Inferior parietal cortex (tissue), 1 donor: ENCODE data around the gene JOSD2.
"Not testable (repeated sequence)": the region's sequence is repeated elsewhere in the genome, so short reads cannot be mapped to it uniquely, and the experiment has no call there.

ENCODE experiments used
- DNase-seq: peaks from one replicate; pipeline ENCODE4 v3.0.0-alpha.2; 2016; ENCODE audit errors: extremely low spot score

JOSD2 gene

DNA sequence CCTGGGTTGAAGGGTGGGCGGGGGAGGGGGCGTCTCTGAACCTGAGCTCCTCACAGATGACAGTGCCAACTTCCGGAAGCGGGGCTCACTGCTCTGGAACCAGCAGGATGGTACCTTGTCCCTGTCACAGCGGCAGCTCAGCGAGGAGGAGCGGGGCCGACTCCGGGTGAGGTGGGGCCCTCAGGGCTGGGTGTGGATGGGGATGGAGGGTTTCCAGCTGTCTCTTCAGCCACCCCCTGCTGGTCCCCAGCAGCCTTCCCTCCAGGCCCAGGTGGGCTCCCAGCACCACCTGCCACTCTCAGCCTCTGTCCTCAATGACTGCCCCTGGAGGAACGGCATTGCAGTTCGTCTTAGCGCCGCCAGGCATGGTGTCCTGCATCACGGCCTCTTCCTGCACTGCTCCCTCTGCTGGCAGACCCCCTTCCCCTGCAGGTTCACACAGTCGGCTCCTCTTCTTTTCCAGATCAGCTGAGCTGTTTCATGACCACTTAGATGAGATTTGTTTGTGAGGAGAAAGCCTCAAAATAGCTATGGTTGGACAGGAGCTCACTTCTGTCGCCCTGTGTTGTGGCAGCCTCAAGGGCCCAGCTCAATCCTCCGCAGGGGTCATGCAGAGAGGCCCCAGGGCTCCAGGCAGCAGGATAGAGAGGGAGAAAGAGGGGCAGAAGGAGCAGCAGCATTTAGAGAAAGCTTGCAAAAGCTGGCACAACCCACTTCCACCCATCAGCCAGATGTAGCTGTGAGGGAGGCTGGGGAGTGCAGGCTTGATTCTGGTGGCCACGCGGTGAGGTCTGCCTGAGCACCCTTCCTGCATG lies 31.9 kb downstream of the JOSD2 start:
- DNase-seq: no peak

DNA sequence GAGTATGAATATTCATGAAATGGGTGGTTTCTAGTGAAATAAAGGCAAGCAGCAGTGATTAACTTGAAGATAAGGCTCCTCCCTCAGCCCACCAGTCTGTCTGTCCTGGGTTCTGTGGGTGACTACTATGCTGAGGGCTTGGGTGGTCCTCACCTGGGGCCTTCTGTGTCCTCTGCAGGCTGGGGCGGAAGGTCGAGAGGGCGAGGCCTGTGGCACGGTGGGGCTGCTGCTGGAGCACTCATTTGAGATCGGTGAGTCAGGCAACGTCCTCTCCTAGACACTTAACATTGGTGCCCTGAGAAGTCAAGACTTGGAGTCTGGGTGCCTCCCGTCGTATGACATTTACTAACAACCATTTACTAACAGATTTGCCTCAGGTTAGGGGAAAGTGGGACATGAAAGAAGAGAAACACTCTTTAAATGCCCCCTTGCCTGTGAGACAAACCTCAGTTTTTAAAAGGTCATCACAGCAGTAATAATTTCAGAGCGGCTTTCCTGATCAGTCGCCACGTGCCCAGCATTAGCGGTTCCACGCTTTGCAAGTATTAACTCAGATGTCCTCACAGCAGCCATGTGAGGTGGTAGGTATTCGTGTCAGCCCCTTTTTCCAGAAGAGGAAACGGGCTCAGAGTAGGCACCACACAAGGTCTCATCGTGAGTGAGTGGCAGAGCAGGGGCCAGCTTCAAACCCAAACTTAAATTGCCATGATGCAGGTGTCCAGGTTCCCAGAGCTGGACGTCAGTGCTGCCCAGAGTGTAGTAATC lies 33.1 kb downstream of the JOSD2 start:
- no peak for DNase-seq

DNA sequence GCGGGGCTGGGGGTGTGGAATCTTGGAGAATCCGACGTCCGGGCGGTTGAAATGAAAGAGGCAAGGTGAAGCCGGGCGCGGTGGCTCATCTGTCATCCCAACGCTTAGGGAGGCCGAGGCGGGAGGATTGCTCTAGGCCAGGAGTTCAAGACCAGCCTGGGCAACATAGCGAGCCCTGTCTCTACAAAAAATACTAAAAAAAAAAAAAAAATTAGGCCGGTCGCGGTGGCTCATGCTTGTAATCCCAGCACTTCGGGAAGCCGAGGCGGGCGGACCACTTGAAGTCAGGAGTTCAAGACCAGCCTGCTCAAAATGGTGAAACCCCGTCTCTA lies 34.1 kb downstream of the JOSD2 start:
- no peak for DNase-seq

DNA sequence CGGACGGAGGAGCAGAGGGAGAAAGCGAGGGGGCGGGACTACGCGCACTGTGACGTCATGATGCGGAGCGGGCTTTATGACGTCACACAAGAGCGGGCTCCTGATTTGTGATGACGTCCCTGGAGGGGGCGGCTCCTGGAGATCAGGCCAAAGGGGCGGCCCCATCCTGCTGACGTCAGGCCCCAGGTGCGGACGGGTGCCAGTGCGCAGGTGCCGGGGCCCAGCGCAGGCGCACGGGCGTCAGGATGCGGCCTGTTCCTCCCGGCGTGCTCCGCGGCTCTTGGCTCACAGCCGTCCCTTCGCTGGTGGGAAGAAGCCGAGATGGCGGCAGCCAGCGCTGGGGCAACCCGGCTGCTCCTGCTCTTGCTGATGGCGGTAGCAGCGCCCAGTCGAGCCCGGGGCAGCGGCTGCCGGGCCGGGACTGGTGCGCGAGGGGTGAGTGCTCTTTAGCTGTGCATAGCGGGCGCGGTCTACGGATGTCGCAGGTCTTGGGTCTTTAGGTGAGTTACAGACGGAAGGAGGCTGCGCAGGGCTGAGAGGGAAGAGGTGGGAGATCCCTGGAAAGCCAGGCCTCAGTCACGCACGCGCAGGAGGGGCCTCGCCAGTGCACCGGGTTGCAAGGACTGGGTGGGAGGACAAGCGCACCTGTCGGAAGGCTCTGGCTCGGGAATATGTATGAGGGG lies 34.6 kb downstream of the JOSD2 start, which contains the start of the genes EMC10 and GARIN5A:
EMC10 (plus strand) TSS at position 284 of the 683 bp plus-strand sequence; CDS start at position 322, 38 bp downstream.
GARIN5A (minus strand) TSS at position 625 of the 683 bp plus-strand sequence; CDS start at position 165, 460 bp downstream.
- peak; percentile 89 for DNase-seq

DNA sequence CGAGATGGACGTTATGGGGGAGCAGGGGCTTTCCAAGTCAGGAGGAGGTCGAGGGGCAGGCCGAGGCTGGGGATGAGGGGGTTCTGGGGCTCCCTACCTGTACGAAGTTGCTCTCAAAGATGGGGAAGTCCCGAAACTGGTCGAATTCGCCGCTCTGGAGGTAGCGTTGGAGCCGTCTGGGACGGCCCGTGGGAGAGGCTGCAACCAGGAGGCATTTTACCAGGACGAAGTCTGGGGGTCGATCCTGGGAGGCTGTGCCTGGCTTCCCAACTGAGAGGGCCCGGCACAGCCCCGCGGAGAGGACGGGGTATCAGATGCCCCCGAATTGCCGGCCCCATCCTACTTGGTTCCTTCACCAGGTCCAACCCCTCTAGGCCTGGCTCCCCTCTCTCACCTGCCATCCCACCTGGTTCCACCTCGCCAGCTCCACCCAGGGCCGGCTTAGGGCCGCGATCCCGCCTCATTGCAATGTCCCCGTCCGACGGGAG lies 35.2 kb downstream of the JOSD2 start:
- no peak for DNase-seq

DNA sequence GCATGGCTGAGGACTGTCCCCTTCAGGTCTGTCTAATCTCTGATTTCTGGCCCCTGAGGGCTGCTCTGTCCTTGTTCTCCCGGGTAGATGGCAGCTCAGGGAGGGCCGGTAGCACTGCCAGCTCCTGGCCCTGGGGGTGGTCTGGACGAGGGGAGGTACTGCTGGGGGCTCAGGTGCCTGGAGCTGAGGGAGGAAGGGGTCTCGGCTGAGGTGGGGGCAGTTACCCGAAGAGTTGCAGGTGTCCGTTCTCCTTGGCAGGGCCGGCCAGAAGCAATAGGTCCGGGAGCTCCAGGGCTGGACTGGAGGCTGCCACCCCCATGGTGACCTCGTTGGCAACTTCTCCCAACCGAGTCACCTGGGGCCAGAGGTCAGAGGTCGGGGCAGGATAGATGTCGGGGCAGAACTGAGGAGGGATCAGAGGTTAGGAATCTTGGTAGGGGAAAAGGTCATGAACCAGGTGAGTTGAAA lies 35.9 kb downstream of the JOSD2 start:
- DNase-seq: no peak

DNA sequence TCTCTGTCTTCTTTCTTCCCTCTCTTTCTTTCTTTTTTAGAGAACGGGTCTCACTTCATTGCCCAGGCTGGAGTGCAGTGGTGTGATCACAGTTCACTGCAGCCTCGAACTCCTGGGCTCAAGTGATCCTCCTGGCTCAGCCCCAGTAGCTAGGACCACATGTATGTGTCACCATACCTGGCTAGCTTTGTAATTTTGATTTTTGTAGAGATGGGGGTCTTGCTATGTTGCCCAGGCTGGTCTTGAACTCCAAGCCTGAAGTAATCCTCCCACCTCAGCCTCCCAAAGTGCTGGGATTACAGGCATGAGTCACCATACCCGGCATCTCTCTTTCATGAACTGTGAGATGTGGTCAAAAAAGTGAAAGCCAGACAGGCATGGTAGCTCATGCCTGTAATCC lies 37.7 kb downstream of the JOSD2 start:
- not testable (repeated sequence) for DNase-seq

DNA sequence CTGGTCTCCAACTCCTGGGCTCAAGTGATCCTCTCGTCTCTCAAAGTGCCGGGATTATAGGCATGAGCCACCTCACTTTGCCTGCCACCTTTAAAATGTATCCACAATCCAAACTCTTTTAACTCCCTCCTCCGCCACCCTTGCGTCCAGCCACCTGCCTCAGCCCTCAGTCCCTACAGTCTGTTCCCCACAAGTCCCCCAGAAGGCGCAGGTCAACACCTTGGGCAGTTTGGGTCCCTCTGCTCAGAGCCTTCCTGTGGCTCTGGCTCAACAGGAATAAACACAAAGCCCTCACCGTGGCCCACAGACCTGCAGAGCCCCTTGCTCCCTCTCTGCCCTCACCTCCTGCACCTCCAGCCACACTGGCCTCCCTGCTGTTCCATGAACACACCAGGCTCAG lies 42.2 kb downstream of the JOSD2 start:
- DNase-seq: no peak

DNA sequence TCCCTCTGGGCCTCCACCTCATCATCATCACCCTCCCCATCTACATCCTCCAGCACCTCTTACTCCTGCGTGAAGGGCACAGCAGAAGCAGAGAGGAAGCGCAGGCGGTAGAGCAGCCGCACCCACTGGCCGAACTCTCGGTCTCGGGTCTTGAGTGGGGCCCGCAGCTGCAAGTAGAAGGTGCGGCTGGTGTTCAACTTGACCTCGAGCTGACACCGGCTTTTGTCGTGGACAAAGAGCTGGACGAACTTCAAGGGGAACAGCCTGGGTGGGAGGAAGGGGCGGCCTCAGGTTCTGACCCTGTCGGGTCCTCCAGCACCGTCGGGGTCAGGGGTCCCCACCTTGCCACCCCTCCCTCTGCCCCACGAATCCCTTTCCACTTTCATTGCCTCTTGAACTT lies 43.4 kb downstream of the JOSD2 start:
- no peak for DNase-seq

DNA sequence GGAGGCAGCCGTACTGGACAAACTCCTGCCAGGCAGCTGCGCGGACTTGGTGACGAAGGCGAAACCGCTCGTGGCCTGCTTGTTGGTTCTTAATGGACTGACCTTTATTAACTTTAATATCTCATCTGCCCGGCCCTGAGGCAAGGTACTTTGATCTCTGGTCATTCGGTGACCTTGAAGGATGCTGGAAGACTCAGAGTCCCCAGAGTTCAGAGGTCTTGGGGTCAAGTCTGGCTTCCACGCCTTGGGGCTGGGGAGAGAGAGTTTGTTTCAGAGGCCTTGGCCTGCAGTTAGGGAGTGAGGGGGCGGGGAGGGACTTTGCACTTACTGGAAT lies 44.3 kb downstream of the JOSD2 start:
- DNase-seq: no peak

DNA sequence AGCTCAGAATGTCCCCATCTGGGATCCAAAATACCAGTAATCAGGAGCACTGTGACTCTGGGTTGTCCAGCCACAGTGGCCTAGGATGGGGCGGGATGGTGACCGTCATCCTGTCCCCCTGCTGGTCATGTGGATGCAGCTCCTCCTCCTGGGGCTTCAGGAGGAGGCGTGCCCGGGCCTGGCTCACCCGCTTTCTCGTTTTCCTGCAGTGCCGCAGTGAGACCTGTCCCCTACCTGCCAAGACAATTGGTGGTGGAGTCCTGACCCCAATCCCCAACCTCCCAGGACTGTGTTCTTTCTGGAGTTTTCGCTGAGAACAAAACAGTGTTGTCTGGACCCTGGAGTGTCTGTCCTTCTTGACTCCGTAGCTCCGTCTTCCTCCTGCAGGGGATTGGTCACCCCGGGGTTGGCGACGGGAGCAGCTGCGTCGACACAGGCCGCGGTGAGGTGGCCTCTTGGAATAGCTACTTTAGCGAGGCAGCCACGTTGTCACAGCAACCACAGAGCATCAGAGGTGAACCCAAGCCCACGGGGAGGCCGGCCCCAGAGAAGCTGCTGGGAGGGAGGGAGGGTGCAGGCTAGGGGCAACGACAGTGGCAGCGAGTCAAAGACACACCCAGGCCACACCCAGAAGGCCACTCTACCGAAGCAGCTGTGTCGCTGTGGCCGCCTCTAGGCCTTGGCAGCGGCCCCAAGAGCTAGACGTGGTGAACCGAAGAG lies 44.8 kb downstream of the JOSD2 start:
- DNase-seq: no peak

DNA sequence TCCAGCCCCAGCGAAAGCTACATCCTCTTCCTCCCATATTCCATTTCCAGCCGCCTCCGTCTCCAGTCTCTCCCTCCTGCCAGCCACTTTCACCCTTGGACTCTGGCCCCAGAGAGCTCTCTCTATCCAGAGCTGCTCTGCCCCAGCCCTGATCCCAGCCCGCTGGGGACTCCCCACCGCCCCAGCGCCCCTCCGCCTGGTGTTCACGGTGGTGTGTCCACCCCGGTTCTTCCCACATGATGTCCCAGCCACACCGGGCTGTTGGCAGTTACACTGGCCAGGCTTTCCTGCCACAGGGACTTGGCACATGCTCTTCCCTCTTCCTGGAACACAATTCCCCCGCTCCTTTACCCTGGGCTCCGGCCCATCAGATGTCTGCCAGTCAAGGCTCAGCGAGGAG lies 46.0 kb downstream of the JOSD2 start:
- DNase-seq: no peak

DNA sequence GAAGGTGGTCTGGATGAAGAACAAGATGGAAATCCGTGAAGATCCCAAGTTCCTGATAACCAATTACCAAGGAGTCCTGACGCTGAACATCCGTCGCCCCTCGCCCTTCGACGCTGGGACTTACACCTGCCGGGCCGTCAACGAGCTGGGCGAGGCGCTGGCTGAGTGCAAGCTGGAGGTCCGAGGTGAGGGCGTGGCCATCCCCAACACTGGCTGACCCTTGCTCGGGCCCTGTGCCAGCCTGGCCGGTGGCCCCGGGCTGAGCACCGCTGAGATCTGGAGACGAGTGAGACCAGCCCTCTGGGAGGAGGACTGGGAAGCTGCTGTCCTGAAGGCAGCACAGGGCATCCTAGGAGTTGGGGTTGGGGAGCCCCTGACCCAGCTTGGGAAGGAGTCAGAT lies 46.6 kb downstream of the JOSD2 start:
- DNase-seq: no peak

DNA sequence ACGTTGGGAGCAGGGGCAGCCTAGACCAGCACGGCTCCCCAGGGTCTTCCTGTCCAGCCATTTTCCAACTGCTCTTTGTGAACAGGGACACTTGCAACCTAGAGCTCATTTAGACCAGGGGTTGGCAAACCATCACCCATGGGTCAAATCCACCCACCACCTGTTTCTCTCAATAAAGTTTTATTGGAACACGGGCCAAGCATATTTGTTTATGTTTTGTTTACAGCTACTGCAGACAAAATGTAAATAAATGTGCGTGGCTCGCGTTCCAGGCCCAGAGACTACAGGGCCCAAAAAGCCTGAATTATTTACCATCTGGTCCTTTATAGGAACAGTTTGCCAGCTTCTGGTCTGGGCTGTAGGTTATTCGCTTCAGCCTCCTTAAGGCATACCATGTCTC lies 48.0 kb downstream of the JOSD2 start:
- DNase-seq: no peak

DNA sequence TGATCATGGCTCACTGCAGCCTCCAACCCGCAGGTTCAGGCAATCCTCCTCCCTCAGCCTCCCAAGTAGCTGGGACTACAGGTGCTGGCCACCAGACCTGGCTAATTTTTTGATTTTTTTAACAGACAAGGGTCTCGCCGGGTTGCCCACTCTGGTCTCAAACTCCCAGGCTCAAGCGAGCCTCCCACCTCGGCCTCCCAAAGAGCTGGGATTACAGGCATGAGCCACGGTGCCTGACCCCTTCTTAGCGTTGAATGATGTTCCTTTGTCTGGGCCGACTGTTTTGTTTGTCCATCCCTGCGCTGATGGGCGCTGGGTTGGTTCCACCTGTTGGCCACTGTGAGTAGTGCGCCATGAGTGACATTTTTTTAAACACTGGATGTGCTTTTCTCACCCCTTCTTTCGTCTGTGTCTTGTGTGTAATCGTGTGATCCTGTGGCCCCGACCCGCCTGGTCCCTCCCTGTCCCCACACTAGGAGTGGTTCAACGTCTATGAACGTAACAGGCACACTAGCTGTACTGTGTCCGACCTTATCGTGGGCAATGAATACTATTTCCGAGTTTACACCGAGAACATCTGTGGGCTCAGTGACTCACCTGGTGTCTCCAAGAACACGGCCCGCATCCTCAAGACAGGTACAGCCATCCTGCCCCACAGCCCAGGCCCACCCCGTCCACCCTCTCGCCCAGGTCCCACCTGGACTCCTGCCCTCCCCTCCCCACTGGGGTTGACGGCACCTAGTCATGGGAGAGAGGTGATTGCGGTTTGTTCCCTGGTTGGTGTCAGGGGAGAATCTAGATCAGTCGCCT lies 49.7 kb downstream of the JOSD2 start:
- peak; percentile 71 for DNase-seq

DNA sequence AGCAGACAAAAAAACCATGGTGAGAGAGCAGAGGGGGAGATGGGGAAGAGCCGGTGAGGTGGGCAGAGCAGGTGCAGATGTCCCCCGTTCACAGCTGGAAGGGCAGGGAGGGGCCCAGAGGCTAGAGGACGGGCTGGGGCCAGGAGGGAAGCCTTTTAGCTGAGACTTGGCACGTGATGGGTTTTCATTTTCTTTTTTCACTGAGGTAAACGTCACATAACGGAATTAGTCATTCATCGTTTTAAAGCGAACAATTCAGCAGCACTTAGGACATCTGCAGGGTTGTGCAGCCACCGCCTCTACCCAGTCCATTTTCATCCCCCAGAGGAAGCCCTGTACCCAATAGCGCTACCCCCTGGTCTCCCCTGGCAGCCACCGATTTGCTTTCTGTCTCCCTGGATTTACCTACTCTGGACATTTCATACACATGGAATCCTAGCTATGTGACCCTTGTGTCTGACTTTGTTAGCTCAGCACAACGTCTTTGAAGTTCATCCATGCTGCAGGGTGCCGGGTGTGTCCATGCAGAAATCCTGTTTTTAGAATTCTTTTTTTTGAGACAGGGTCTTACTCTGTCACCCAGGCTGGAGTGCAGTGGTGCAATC lies 50.7 kb downstream of the JOSD2 start:
- DNase-seq: no peak

DNA sequence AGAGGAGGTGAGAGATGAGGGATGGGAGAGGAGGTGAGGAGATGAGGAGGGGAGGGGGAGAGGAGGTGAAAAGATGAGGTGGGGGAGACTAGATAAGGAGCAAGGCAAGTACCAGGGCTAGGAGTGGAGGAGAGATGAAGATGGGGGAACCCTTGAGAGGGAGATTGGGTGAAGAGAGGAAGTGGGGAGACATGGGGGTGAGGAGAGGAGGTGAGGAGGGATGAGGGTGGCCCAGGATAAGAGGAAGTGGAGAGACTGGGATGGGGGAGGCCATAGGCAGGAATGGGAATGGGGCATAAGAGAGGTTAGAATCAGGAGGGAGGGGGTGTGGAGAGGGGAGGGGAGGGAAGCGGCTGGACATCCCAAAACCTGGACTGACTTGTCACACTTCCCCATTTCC lies 51.4 kb downstream of the JOSD2 start:
- DNase-seq: no peak

DNA sequence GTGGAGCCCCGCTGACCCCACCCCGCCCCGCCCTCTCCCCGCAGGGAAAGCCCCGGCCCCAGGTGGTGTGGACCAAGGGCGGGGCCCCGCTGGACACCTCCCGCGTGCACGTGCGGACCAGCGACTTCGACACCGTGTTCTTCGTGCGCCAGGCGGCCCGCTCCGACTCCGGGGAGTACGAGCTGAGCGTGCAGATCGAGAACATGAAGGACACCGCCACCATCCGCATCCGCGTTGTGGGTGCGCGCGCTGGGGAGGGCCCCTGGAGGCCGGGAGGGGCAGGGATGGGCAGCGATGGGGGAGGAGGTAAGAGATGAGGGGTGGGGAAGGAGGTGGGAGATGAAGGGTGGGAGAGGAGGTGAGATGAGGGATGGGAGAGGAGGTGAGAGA lies 51.9 kb downstream of the JOSD2 start:
- no peak for DNase-seq

DNA sequence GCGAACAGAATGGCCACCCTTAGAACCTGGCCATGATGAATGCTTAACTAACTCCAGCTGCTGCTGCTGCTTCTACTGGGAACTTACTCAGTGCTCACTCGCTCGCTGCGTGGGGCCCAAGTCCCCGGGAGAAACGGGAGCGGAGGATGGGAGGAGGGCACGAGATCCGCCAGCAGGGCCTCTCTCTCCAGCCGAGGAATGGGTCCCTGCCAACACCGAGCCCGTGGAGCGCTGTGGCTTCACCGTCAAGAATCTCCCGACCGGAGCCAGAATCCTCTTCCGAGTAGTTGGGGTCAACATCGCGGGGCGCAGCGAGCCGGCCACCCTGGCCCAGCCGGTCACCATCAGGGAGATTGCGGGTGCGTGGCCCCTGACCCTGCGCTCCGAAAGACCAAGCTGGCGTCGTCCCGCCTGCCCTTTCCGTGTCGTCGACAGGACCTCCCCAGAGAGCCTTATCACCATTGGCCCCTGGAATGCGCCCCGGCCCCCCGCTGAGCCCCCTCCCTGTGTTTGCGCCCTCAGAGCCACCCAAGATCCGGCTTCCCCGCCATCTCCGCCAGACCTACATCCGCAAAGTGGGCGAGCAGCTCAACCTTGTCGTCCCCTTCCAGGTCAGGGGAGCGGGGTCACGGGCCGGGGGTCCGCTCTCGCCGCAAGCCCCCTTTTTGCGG lies 52.5 kb downstream of the JOSD2 start:
- DNase-seq: no peak

DNA sequence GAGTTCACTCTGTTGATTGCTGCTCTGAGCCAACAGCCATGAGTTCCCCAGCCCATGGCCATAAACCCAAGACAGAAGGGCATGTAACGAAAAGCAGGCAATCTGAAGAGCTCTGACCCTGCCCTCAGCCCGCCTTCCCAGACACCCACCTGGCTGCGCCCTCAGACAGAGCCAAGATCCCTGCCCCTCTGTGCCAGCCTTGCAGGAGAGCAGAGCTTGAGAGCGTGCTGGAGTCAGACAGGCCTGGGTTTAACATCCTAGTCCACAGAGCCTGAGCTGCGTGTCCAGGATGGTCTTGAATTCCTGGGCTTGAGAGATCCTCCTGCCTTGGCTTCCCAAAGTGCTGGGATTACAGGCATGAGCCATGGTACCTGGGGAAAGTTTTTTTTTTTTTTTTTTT lies 53.7 kb downstream of the JOSD2 start:
- no peak for DNase-seq
